PFSK-1 (cell line): Measurements from ENCODE around the gene ITPR3.

Source experiments
- FOXP2 ChIP-seq: optimal IDR thresholded peaks from 2 replicates; pipeline ENCODE3; 2011; ENCODE audit warnings: borderline replicate concordance, control low read depth, inconsistent platforms; ENCODE audit not compliant: insufficient read depth; ENCODE audit errors: extremely low read length, extremely low read depth
- POLR2AphosphoS5 ChIP-seq: IDR thresholded peaks from 2 replicates; pipeline ENCODE4 v1.6.1; 2012; ENCODE audit warnings: low read depth, mild to moderate bottlenecking, control low read depth, low read length, moderate library complexity
- REST ChIP-seq, 2 experiments: IDR thresholded peaks; 2 replicates each; pipeline versions ENCODE4 v1.6.1 to v1.8.0; 2011 to 2012; ENCODE audit warnings: low read depth in 2 of 2, low read length in 2 of 2, control low read depth in 1 of 2, inconsistent platforms in 1 of 2, mild to moderate bottlenecking in 1 of 2, moderate library complexity in 1 of 2; ENCODE audit not compliant: insufficient read depth in 1 of 2
- TAF1 ChIP-seq: IDR thresholded peaks from 2 replicates; pipeline ENCODE4 v1.6.1; 2012; ENCODE audit warnings: low read length, control low read depth, borderline replicate concordance; ENCODE audit not compliant: insufficient read depth

GRCh38 chr6:33694401-33694931 lies 73.3 kb downstream of the ITPR3 start:
- TF ChIP-seq FOXP2, result no peak
- no peak for TF ChIP-seq POLR2AphosphoS5
- TF ChIP-seq TAF1, result no peak; the same call in 1 of the 2 replicates
- no peak for TF ChIP-seq REST (IDR thresholded peaks at IDR 0.05; ENCODE audit: insufficient read depth in 1 of 2, low read depth in 2 of 2, low read length in 2 of 2)
